Activated naive CD8-positive, alpha-beta T cell treated with anti-CD3 and anti-CD28 coated beads, Interleukin-2, amount 10 ng/mL, durations not matched to agents 7 days and 5 days (primary cell): ENCODE measurements around the gene BLMH. TPM values are rescaled to one million over a fixed set of nuclear protein-coding genes. Genes with fewer than 3 reads are reported as not detected.

Experiments
- ATAC-seq: fragments of 150-1000 bp; cut with Tn5 transposase; one replicate; pipeline ENCODE4 v1.10.0; 2021; ENCODE audit warnings: low read depth, moderate library complexity
- POLR2A ChIA-PET: fragments of 350-600 bp; sonication (Branson Sonifier 250); formaldehyde crosslinking; loops from one replicate; lab custom pipeline; 2021; ENCODE audit warnings: antibody characterized with exemption; lab: Charles Lee
- DNase-seq: peaks from one replicate; pipeline ENCODE4 v3.0.0; 2021
- H3K27ac Mint-ChIP-seq: one replicate; pipeline ENCODE4 v1.8.0; 2022; ENCODE audit warnings: mild to moderate bottlenecking, mixed read lengths
- H3K27me3 Mint-ChIP-seq: one replicate; pipeline ENCODE4 v1.8.0; 2022; ENCODE audit warnings: mild to moderate bottlenecking, moderate library complexity, mixed read lengths
- H3K36me3 Mint-ChIP-seq: one replicate; pipeline ENCODE4 v1.8.0; 2021; ENCODE audit warnings: mild to moderate bottlenecking, mixed read lengths
- H3K4me1 Mint-ChIP-seq: one replicate; pipeline ENCODE4 v1.8.0; 2021; ENCODE audit warnings: mixed read lengths
- H3K4me3 Mint-ChIP-seq: one replicate; pipeline ENCODE4 v1.8.0; 2022; ENCODE audit warnings: mild to moderate bottlenecking, moderate library complexity, mixed read lengths
- H3K9me3 Mint-ChIP-seq: one replicate; pipeline ENCODE4 v1.8.0; 2021; ENCODE audit warnings: mixed read lengths
- total RNA-seq, 2 experiments: library from RNA; stranded (reverse); gene quantifications; one replicate each; pipeline ENCODE4 v1.2.3, GENCODE V29; 2021

BLMH gene
- total RNA-seq, 2 experiments from 2014 or later: 61.8 to 64.1 TPM

- no peaks in the 10 kb centered on the region for H3K9me3 Mint-ChIP-seq
- ATAC-seq: peak; percentile 26
- peaks cover 16% of the 10 kb centered on the region for H3K4me1 Mint-ChIP-seq
- peak overlapping the region; percentile 24 for H3K27ac Mint-ChIP-seq
- no peak for DNase-seq
- H3K4me3 Mint-ChIP-seq: peak overlapping the region; percentile 48
- no peaks in the 10 kb centered on the region for H3K36me3 Mint-ChIP-seq
- POLR2A ChIA-PET: interaction anchor here (1.0 to 1.2 kb wide), 2 partner anchors 10 to 31 kb away, joined by 3 read pairs; no protein-coding TSS in a partner anchor
- peaks cover 2% of the 10 kb centered on the region for H3K27me3 Mint-ChIP-seq
Observed at GRCh38 chr17:30323262-30323894, 31.6 kb upstream of the BLMH start.

- H3K4me1 Mint-ChIP-seq: peaks cover 18% of the 10 kb centered on the region
- ATAC-seq (no peak), DNase-seq (no peak)
- H3K4me3 Mint-ChIP-seq: no peak overlapping the region
- POLR2A ChIA-PET: no interaction called here
- peaks cover 5% of the 10 kb centered on the region for H3K27me3 Mint-ChIP-seq
- no peaks in the 10 kb centered on the region for H3K36me3 Mint-ChIP-seq
- H3K27ac Mint-ChIP-seq: no peak overlapping the region
- no peaks in the 10 kb centered on the region for H3K9me3 Mint-ChIP-seq
Observed at GRCh38 chr17:30321314-30321713, 29.6 kb upstream of the BLMH start.

- POLR2A ChIA-PET: no interaction called here
- H3K4me1 Mint-ChIP-seq: peaks cover 6% of the 10 kb centered on the region
- no peak for ATAC-seq
- H3K4me3 Mint-ChIP-seq: no peak overlapping the region
- H3K27me3 Mint-ChIP-seq: peaks cover 20% of the 10 kb centered on the region
- no peaks in the 10 kb centered on the region for H3K36me3 Mint-ChIP-seq
- H3K27ac Mint-ChIP-seq: no peak overlapping the region
- no peak for DNase-seq
- no peaks in the 10 kb centered on the region for H3K9me3 Mint-ChIP-seq
Observed at GRCh38 chr17:30318155-30318554, 26.4 kb upstream of the BLMH start.

- POLR2A ChIA-PET: no interaction called here
- Mint-ChIP-seq H3K4me1 (peaks cover 3% of the 10 kb centered on the region), H3K27ac (no peak overlapping the region), H3K4me3 (no peak overlapping the region), H3K27me3 (peaks cover 20% of the 10 kb centered on the region), H3K36me3 (no peaks in the 10 kb centered on the region), H3K9me3 (no peaks in the 10 kb centered on the region)
- ATAC-seq: no peak
- no peak for DNase-seq
Observed at GRCh38 chr17:30316736-30317135, 25.0 kb upstream of the BLMH start.

GRCh38 chr17:30315106-30315505 is 23.4 kb upstream of the BLMH start:
- DNase-seq (no peak), ATAC-seq (no peak)
- Mint-ChIP-seq H3K4me3 (no peak overlapping the region), H3K9me3 (no peaks in the 10 kb centered on the region), H3K36me3 (no peaks in the 10 kb centered on the region), H3K27me3 (peaks cover 20% of the 10 kb centered on the region), H3K27ac (no peak overlapping the region), H3K4me1 (peaks cover 3% of the 10 kb centered on the region)
- POLR2A ChIA-PET: no interaction called here

GRCh38 chr17:30314474-30314873 is 22.7 kb upstream of the BLMH start:
- peaks cover 2% of the 10 kb centered on the region for H3K4me1 Mint-ChIP-seq
- H3K27ac Mint-ChIP-seq: no peak overlapping the region
- no peaks in the 10 kb centered on the region for H3K9me3 Mint-ChIP-seq
- H3K4me3 Mint-ChIP-seq: no peak overlapping the region
- POLR2A ChIA-PET: no interaction called here
- ATAC-seq: no peak
- H3K27me3 Mint-ChIP-seq: peaks cover 20% of the 10 kb centered on the region
- no peaks in the 10 kb centered on the region for H3K36me3 Mint-ChIP-seq
- DNase-seq: no peak

- Mint-ChIP-seq H3K27me3 (peaks cover 21% of the 10 kb centered on the region), H3K4me3 (no peak overlapping the region), H3K27ac (no peak overlapping the region), H3K9me3 (no peaks in the 10 kb centered on the region), H3K36me3 (no peaks in the 10 kb centered on the region), H3K4me1 (no peaks in the 10 kb centered on the region)
- POLR2A ChIA-PET: interaction anchor here (1.2 kb wide), 1 partner anchor 14 kb away, joined by 3 read pairs; no protein-coding TSS in a partner anchor
- DNase-seq (no peak), ATAC-seq (no peak)
Observed at GRCh38 chr17:30312226-30312625, 20.5 kb upstream of the BLMH start.

- no peak overlapping the region for H3K27ac Mint-ChIP-seq
- no peak for DNase-seq
- peaks cover 18% of the 10 kb centered on the region for H3K27me3 Mint-ChIP-seq
- no peak for ATAC-seq
- POLR2A ChIA-PET: no interaction called here
- H3K4me1 Mint-ChIP-seq: no peaks in the 10 kb centered on the region
- no peak overlapping the region for H3K4me3 Mint-ChIP-seq
- H3K36me3 Mint-ChIP-seq: no peaks in the 10 kb centered on the region
- H3K9me3 Mint-ChIP-seq: no peaks in the 10 kb centered on the region
Observed at GRCh38 chr17:30310562-30310961, 18.8 kb upstream of the BLMH start.

- POLR2A ChIA-PET: no interaction called here
- Mint-ChIP-seq H3K4me3 (no peak overlapping the region), H3K9me3 (no peaks in the 10 kb centered on the region)
Observed at GRCh38 chr17:30309591-30309990, 17.8 kb upstream of the BLMH start.

GRCh38 chr17:30308406-30308805 is 16.7 kb upstream of the BLMH start:
- H3K9me3 Mint-ChIP-seq: no peaks in the 10 kb centered on the region
- H3K27me3 Mint-ChIP-seq: peaks cover 9% of the 10 kb centered on the region
- H3K27ac Mint-ChIP-seq: no peak overlapping the region
- no peak for DNase-seq
- H3K4me1 Mint-ChIP-seq: no peaks in the 10 kb centered on the region
- H3K36me3 Mint-ChIP-seq: no peaks in the 10 kb centered on the region
- POLR2A ChIA-PET: no interaction called here
- H3K4me3 Mint-ChIP-seq: no peak overlapping the region
- no peak for ATAC-seq

More at GRCh38 chr17:30309591-30309990, 17.8 kb upstream of the BLMH start:
- Mint-ChIP-seq H3K27ac (no peak overlapping the region), H3K36me3 (no peaks in the 10 kb centered on the region), H3K4me1 (no peaks in the 10 kb centered on the region), H3K27me3 (peaks cover 10% of the 10 kb centered on the region)
- DNase-seq: no peak
- no peak for ATAC-seq

- DNase-seq (no peak), ATAC-seq (no peak)
- POLR2A ChIA-PET: interaction anchor here (0.6 to 0.7 kb wide), 2 partner anchors 27 to 77 kb away, joined by 3 to 4 read pairs; no protein-coding TSS in a partner anchor
- H3K9me3 Mint-ChIP-seq: no peaks in the 10 kb centered on the region
- no peaks in the 10 kb centered on the region for H3K4me1 Mint-ChIP-seq
- H3K4me3 Mint-ChIP-seq: no peak overlapping the region
- H3K27ac Mint-ChIP-seq: no peak overlapping the region
- H3K36me3 Mint-ChIP-seq: no peaks in the 10 kb centered on the region
- peaks cover 9% of the 10 kb centered on the region for H3K27me3 Mint-ChIP-seq
Observed at GRCh38 chr17:30304778-30305177, 13.0 kb upstream of the BLMH start.

GRCh38 chr17:30302241-30302640 is 10.5 kb upstream of the BLMH start:
- H3K9me3 Mint-ChIP-seq: no peaks in the 10 kb centered on the region
- H3K4me3 Mint-ChIP-seq: no peak overlapping the region
- POLR2A ChIA-PET: no interaction called here
- ATAC-seq (no peak), DNase-seq (no peak)
- no peak overlapping the region for H3K27ac Mint-ChIP-seq
- H3K4me1 Mint-ChIP-seq: no peaks in the 10 kb centered on the region
- H3K27me3 Mint-ChIP-seq: peaks cover 5% of the 10 kb centered on the region
- no peaks in the 10 kb centered on the region for H3K36me3 Mint-ChIP-seq

GRCh38 chr17:30300818-30301217 is 9.1 kb upstream of the BLMH start:
- Mint-ChIP-seq H3K9me3 (no peaks in the 10 kb centered on the region), H3K27ac (no peak overlapping the region), H3K27me3 (peaks cover 2% of the 10 kb centered on the region), H3K4me1 (no peaks in the 10 kb centered on the region), H3K36me3 (no peaks in the 10 kb centered on the region), H3K4me3 (no peak overlapping the region)
- no peak for ATAC-seq
- DNase-seq: no peak
- POLR2A ChIA-PET: interaction anchor here (0.6 kb wide), 1 partner anchor 554 kb away, joined by 4 read pairs; no protein-coding TSS in a partner anchor

- no peak overlapping the region for H3K27ac Mint-ChIP-seq
- POLR2A ChIA-PET: no interaction called here
- H3K4me3 Mint-ChIP-seq: no peak overlapping the region
- no peak for DNase-seq
- ATAC-seq: no peak
- no peaks in the 10 kb centered on the region for H3K36me3 Mint-ChIP-seq
- H3K4me1 Mint-ChIP-seq: no peaks in the 10 kb centered on the region
- H3K27me3 Mint-ChIP-seq: no peaks in the 10 kb centered on the region
- H3K9me3 Mint-ChIP-seq: no peaks in the 10 kb centered on the region
Observed at GRCh38 chr17:30299000-30299399, 7.3 kb upstream of the BLMH start.
